SW480 (cell line): ENCODE results near the gene SLC34A1.
"Not testable (repeated sequence)": the region's sequence is repeated elsewhere in the genome, so short reads cannot be mapped to it uniquely, and the experiment has no call there.

Experiments used
- DNase-seq: peaks from one replicate; pipeline ENCODE4 v3.0.0-alpha.2; 2016; ENCODE audit warnings: low spot score

Gene SLC34A1

DNA sequence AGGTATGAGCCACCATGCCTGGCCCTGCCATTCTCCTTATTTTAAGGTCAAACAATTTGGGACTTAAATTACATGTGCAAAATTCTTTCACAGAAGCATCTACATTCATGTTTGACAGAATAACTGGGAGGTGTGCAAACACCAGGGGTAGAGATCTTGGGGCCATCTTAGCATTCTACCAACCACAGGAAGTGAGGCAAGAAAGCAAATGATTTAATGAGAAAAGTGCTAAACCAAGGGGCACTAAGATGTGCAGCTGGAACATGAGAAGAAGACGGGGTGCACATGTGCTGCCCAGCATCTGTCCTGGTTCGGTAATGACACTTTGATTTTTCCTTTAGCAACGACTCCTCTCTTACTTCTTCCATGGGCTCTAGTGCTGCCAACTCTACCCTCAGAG is 26.3 kb downstream of the SLC34A1 start:
- no peak for DNase-seq

DNA sequence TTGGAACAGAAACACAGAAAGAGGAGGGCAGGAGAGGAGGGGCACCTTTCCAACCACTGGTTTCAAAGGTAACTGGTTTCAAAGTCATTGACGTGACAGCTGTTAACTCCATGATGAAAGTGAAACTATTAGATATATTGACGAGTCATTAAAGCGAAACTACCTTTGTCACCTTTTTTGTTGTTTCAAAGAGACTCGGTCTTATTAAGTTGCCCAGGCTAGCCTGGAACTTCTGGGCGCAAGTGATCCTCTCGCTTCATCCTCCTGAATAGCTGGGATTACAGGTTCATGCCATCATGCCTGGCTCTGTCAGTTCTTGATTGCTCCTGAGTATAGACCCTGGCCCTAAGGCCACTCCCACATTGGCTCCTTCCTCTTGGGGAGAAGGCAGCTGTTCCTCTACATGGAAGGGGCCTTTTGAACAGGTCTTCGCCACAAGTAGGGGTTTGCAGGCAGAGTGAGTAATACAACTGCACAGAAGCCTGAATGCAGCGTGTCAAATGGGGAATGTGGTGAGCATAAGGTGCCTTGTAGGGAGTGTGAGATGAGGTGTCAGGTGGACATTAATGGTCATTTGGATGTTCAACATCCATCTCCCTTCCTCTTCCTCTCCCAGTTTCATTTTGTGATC is 28.5 kb downstream of the SLC34A1 start:
- no peak for DNase-seq

DNA sequence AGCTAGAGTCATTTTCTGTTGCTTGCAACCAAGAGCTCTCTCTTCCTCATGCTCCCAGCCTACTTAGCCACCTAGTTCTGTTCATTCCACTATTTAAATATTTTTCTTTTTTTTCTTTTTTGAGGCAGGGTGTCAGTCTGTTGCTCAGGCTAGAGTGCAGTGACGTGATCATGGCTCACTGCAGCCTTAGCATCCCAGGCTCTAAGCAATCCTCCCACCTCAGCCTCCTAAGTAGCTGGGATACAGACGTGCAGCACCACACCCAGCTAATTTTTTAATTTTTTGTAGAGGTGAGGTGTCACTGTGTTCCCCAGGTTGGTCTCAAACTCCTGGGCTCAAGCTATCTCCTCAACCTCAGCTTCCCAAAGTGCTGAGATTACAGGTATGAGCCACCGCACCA is 30.2 kb downstream of the SLC34A1 start:
- no peak for DNase-seq

DNA sequence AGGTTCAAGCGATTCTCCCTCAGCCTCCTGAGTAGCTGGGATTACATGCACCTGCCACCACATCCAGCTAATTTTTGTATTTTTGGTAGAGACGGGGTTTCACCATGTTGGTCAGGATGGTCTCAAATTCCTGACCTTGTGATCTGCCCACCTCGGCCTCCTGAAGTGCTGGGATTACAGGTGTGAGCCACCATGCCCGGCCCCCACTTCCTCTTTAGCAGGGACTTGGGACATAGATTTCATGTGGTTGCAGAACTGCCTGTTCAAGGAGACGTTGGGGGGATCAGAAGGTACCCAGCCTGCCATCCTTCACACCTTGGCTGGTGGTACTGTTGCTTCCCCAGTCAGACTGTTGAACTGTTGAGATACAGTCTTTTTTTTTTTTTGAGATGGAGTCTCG is 32.8 kb downstream of the SLC34A1 start:
- not testable (repeated sequence) for DNase-seq

DNA sequence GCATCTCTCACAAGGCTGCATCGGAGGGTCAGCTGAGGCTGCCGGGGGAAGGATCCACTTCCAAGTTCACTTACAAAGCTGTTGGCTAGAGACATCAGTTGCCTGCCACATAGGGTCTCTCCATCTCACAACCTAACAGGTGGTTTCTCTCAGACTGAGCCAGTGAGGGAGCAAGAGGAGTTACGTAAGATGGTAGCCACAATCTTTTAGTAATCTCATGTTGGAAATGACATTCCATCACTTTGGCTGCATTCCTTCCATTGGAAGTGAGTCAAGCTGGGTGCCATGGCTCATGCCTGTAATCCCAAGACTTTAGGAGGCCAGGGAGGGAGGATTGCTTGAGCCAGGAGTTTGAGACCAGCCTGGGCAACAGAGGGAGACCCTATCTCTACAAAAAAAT is 34.8 kb downstream of the SLC34A1 start:
- no peak for DNase-seq

DNA sequence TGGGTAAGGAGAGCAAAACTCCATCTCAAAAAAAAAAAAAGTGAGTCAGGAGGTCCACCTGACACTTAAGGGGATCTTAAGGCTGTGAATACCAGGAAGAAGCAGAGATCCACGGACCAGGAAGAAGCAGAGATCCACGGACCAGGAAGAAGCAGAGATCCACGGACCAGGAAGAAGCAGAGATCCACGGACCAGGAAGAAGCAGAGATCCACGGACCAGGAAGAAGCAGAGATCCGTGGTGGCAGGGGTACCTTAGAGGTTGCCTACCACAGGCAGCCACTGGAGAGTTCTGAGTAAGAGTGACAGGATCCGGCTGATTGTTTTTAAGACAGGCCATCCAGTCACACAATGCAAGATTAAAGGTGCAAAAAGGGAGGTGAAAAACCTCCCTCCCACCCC is 36.2 kb downstream of the SLC34A1 start:
- not testable (repeated sequence) for DNase-seq

DNA sequence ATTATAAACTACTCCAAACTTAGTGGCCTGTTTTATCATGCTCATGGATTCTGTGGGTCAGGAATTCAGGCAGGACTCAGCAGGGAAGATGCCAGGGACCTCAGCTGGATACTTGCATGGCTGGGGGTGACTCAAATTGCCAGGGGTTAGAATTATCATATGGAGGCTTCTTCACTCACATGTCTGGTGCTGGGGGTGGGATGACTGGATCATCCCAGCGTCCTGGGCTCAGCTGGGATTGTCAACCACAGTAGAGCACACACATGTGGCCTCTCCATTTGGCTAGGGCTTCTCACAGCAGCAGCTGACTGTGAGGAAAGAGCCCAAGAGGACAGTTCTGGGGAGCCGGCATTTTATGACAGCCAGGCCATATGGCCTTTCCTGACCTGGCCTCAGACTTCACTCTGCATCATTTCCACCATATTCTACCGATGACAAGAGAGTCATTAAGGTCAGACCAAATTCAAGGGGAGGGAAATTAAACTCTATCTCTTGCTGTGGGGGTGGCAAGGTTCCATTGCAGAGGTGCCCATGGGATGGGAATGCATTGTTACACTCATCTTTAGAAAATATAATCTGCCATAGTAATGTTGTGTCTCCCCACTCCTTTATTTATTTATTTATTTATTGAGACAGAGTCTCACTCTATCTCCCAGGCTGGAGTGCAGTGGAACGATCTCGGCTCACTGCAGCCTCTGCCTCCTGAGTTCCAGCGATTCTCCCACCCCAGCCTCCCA is 37.0 kb downstream of the SLC34A1 start:
- DNase-seq = no peak

DNA sequence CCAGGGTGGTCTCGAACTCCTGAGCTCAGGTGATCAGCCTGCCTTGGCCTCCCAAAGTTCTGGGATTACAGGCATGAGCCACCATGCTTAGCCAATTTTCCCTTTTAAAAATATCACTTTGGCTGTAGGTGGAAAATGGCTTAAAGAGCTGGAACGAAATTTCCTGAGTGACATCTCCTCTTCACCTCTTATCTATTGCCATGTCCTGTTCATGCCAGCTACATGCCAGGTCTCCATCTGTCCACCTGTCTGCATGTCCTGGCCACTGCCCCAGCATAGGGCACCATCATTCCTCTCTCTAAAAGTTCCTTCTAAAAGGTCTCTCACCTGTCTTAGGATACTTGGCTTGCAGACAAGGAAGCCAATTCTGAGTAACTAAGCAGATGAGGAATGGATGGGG is 39.4 kb downstream of the SLC34A1 start:
- DNase-seq = no peak

DNA sequence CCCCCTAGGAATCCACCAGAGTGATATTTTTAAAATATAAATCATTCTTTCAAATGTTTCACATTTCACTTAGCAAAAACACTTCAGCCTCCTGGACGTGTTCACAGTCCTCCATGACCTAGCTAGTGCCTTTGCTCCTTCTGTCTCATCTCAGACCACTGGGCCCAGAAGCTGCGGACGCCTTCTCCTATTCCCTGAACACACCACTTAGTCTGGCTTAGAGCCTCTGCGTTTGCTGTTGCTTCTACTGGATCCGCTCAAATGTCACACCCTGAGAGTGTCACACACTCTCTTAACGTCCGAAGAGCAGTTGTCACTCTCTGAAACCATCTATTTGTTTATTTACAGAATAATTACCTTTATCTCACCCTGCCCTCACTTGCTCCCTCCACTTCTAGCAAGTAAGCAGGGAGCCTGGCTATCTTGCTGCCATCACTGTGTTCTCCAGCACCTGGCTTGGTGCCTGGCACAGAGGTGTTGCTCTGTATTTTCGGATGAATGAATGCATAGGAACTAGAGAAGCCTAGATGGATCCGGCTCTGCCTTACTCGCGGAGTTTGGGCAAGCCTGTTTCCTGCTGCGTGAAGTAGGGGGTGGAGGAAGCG is 41.1 kb downstream of the SLC34A1 start:
- no peak for DNase-seq

DNA sequence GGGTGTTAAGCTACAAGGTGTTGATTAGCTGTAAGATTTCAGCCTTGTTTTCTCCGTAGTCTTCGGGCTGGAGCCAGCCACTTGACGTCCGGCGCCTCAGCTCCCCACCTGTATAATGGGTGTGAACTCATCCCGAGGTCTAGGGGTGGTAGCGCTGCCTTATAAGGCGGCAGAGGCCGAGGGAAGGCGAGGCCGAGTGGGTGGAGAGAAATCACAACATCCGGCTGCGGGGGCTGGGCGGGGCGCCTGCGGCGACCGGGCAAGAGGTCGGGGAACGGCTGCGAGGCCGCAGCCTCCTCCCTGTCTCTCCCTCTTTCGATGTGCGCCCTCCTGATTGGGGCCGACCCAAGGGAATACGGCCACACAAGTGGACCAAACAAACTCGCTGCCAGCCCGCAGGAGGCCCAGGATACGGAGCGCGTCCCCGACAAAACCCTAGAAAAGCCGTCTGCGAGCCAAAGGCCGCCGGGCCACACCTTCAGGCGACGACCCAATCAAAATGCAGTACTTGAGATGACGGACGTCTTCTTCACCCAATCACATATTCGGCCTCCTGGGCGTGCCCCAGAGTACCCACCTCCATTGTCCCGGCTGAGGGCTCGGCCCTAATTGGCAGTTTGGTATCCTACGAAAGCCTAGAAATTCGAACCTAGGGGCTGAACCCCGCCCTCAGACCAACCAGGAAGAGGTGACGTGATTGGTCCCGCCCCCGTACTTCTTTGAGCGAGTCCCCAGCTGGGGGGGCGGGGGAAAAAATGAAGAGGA is 41.7 kb downstream of the SLC34A1 start:
- peak; percentile 100 for DNase-seq

DNA sequence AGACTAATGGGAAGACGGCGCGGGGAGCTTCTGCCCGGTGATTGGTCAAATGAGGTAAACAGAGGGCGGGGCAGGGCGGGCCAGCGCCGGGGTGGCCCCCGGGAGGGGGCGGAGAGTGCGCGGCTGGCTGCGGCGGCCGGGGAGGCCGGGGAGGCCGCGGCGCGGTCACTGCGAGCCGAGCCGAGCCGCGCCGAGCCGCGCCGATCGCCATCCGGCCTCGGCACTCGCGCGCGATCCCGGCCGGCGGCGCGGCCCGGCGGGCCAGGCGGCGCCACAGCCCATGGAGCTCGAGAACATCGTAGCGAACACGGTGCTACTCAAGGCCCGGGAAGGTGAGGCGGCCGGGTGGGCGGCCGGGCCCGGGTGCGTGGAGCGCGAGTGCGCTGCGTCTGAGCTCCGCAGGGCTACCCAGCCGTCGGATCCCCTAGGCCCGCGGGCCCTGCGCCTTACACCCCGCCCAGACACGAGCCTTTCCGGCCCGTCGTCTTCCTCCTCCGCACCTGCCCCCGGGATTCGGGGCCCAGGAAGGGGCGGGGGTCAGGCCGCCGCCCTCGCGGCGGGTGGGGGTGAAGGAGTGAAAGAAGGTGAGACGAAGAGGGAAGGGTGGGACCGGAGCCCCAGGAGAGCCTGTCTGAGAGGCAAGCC is 42.5 kb downstream of the SLC34A1 start, which contains the start of gene GRK6:
GRK6 (plus strand) TSS at position 111 of the 645 bp plus-strand sequence; CDS start at position 281, 170 bp downstream.
- peak; percentile 58 for DNase-seq

DNA sequence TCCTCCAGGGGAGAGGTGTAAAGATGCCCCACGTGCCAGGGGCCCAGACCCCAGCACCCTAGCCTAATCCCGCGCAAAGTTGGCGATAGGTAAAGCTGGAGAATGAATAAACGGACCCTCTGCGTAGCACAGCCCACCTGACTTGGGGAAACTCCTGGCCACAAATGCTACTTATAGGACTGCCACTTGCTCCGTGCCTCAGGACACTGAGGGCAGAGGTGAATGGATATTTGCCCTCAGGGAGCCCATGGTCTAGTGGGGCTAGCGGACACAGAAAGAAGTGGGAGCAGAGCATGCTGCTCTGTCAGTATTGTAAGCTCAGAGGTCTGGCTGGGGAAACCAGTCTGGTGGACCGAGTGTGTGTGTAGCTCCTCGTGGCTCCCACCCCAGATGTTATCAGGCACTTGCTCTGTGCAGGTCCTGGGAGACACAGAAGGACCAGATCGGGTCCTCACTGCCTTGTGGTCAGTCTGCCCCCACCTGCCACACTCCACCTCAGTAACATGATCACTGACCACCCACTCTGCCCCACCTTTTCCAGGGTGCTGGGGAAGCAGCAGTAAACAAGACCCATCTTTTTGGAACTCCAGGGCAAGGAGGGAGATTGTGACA is 43.1 kb downstream of the SLC34A1 start:
- no peak for DNase-seq

DNA sequence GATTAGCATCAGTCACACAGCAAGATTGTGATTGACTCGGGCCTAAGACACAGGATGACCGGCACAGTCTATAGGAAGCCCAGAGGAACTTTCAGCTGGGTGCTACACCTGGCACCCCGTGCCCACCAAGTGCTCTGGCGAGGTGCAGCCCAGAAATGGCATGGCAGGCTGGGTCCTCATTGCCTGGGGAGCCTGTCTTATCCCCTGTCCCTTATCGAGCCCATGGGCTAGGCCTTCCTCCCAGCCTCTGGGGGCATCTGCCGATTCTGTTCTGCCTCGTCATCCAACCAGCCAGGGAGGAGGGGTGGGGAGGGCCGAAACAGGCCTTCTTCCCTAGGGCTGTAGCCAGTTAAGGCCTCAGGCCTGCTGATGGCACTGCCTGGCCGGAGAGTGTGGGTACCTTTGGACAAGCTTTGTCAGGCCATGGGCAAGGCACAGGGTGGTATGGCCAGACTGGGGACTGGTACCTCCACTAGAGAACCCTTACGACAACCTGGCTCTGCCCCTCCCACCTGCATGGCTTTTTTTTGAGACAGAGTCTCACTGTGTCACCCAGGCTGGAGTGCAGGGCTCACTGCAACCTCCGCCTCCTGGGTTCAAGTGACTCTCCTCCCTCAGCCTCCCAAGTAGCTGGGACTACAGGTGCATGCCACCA is 43.8 kb downstream of the SLC34A1 start:
- no peak for DNase-seq

DNA sequence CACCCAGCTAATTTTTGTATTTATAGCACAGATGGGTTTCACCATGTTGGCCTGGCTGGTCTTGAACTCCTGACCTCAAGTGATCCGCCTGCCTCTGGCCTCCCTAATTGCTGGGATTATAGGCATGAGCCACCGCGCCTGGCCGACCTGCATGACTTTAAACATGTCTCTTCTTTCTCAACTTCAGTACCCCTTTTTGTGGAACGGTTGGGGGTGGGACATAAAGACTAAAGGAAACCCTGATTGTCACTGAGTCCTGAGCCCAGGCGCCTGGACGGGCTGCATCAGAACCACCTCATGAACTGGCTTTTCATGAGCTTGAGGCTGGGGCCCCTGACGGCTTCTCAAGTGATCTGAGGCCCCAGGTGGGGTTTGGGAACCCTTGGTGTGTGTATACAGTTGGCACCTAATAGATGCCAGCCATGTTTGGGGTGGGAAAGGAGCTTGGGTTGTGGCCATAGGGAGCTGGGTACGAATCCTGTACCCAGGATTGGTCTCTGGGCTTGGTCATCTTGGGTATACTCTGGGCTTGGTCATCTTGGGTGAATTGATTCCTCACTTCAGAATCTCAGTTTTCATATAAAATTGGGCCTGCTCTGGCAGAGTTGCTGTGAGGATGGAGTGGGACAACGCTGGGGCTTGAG is 44.5 kb downstream of the SLC34A1 start:
- DNase-seq = no peak

DNA sequence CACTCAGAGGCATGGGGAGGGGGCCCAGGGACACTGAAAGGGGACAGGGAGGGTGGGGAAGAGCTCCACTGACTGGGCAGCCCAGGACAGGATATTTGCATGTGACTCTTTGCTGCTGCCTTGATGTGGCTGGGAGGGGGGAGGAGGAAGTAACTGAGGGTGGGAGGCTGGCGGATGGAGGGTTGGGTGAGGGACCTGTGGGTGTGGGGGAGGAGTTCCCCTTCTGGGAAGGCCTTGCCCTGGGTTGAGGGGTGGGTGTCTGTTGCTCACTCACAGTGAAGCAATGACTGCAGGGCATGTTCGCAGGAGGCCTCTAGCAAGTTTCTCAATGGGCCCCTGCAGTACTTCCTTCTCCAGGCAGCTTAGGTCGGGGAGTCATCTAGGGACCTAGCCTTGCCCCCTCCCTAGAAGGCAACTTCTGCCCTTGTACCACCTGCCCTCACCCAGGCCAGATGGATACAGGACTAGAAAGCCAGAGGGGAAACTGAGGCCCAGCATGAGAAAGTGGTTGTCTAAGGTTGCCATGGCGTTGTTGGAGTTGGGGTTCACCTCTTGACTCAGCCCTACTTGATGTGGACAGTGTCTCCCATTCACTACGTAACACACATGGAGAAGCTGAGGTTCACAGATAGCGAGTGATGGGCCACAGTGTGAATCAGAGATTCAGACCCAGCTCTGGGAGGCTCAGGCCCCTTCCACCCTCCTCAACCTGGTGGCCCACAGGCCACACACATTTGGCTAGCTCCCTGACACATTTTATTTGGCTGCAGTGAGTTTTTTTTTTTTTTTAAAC is 45.2 kb downstream of the SLC34A1 start:
- peak; percentile 57 for DNase-seq

DNA sequence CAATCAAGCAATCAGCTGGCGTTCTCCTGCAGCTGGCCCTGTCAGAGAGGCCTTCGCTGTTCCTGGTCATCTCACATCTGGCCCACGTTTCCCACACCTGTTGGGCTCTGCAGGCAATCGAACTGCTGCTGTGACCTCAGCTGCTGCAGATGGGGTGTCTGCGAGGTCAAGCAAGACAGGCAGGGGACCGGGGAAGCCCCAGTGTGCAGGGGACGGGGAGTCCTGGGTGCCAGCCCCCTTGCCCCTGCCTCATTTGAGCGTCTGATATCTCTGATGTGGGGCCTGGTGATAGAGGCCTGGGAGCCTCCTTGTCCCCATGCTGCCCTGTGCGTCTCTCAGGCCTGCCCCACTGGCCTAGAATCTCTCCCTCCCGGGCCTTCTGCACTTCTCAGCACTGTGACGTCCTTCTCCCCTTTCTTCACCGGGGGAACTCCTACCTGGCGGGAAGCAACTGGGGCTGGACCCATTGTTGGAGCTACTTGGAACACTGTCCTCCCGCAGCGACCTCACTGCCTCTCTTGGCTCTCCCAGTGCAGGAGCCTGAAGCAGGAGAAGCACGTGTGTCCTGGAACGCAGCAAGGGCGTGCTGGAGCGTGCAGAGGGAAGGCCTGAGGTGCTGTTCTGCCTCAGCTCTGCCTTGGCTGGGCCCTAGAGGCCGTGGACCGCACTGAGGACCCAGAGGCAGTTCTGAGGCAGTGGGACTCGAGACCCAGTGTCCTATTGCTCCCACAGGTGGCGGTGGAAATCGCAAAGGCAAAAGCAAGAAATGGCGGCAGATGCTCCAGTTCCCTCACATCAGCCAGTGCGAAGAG is 46.1 kb downstream of the SLC34A1 start:
- DNase-seq = no peak

DNA sequence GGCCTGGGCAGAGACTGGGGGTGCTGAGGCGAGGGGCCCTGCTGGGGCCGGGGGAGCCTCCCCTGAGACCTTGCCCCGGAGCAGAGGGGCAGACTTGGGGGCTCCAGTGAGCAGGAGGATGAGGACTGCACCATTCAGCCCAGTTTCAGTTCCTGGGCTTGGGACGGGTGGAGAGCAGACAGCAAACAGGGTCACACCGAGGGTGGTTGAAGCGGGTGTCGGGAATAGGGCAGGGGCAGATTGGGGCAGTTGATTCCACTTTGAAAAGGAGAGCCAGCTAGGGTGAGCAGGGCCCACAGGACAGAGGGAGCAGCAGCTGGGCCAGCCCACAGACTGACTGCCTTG is 46.7 kb downstream of the SLC34A1 start:
- DNase-seq = peak; percentile 0

DNA sequence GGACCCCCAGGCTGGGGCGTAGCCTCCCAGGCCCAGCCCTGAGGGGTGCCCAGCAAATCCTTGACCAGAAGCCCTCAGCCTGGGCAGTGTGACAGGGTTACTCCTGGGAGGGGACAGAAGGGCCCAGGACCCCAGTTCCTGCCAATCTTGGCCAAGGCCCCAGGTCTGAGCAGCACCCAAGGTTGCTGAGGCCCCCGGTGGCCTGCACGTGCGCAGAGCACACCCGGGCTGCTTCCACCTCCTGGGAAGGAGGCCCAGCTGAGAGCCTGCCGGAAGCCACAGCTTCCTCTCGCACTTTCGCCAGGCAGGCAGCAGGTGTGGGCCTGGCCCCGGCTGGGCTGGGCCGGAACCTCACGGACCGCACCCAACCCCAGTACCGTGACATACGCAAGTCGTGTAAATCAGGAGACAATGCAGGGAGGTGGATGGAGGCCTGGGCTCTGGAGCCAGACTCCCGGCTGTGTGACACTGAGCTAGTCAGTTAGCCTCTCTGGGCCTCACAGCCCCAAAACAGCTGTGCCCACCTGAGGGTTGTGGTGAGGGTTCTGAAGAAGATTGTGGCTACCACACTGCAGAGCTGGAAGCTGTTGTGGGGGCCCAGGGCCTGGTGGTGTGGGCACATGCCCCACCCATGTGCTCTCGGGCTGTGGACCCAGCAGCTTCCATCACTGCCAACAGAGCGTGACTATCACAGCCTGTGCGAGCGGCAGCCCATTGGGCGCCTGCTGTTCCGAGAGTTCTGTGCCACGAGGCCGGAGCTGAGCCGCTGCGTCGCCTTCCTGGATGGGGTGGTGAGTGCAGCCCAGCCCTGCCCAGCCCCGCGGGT is 47.3 kb downstream of the SLC34A1 start:
- DNase-seq = peak; percentile 86
